GM19099 (cell line): ENCODE measurements around the gene NMNAT2.

Experiments used
- POLR2A ChIP-seq: IDR thresholded peaks from 3 replicates; pipeline ENCODE4 v1.6.1; 2011; ENCODE audit warnings: low read depth; ENCODE audit not compliant: insufficient read length; ENCODE audit errors: extremely low read depth

NMNAT2 gene

GRCh38 chr1:183277821-183278738 lies 140.1 kb downstream of the NMNAT2 start:
- no peak for TF ChIP-seq POLR2A

GRCh38 chr1:183276386-183277080 lies 141.6 kb downstream of the NMNAT2 start:
- no peak for TF ChIP-seq POLR2A

- TF ChIP-seq POLR2A, result no peak
Observed at GRCh38 chr1:183275322-183275721, 142.9 kb downstream of the NMNAT2 start.

GRCh38 chr1:183274836-183275235 lies 143.3 kb downstream of the NMNAT2 start:
- TF ChIP-seq POLR2A, result no peak

GRCh38 chr1:183273300-183273699 lies 144.9 kb downstream of the NMNAT2 start:
- no peak for TF ChIP-seq POLR2A

- no peak for TF ChIP-seq POLR2A
Observed at GRCh38 chr1:183272390-183272848, 145.8 kb downstream of the NMNAT2 start.

DNA sequence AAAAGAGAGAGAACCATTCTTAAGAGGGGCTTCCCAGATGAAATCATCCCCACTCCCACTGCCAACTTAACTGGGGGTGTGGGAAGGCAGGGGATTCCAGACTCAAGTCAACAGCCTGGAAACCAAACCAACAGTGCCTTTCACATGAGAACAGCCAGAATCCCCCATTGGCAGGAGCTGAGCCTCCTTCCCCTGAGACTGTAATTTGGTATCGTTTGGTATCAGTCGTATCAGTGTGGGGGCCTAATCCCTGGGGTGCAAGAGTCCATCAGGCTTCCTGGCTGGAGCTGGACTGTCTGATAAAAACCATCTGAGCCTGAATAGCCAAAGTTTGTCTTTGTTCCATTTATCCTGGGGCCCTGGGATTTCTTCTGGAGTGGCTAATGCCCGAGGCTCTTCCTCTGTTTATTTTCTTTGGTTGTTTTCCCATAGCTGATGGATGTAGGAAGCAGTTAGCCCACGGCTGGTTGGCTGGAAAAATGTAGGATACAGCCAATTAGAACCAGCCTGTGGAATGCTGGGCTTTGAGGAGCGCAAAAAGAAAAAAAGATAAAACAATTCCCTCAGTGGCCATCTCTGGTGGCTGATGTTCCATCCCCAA lies 147.5 kb downstream of the NMNAT2 start:
- no peak for TF ChIP-seq POLR2A

GRCh38 chr1:183267646-183268431 lies 150.3 kb downstream of the NMNAT2 start:
- TF ChIP-seq POLR2A, result no peak

GRCh38 chr1:183263886-183264602 lies 154.1 kb downstream of the NMNAT2 start:
- no peak for TF ChIP-seq POLR2A

GRCh38 chr1:183262628-183263200 lies 155.5 kb downstream of the NMNAT2 start:
- no peak for TF ChIP-seq POLR2A

DNA sequence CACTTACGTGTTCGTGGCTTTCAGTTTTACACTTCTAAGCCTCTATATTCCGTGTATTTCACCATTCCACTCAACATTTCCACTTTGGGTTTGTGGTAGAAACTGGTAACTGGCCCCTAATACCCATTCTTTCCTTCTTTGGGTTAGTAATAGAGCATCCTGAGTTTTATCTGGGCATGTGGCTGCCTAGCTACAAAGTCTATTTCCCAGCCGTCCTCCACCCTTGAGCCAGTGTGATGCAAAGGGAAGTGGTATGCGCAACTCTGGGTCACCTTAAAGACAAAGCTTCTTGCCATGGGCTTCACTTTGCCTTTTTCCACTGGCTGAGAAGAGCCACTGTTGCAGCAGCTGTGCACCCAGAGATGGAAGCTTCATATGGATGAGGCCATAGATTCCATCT lies 158.3 kb downstream of the NMNAT2 start:
- TF ChIP-seq POLR2A, result no peak

GRCh38 chr1:183255073-183255472 lies 163.1 kb downstream of the NMNAT2 start:
- no peak for TF ChIP-seq POLR2A

GRCh38 chr1:183251959-183252450 lies 166.2 kb downstream of the NMNAT2 start:
- TF ChIP-seq POLR2A, result no peak

- no peak for TF ChIP-seq POLR2A
Observed at GRCh38 chr1:183251101-183251958, 166.8 kb downstream of the NMNAT2 start.
